Measurements from ENCODE around the gene CRAMP1. TPM values are rescaled to one million over a fixed set of nuclear protein-coding genes. Genes with fewer than 3 reads are reported as not detected.

The CRAMP1 gene
- total and polyA plus RNA-seq, 2 donors (not counting 3 experiments of a cell fraction or from before 2014, with no cell fraction given) = 21.5 to 30.8 TPM

GRCh38 chr16:1674751-1675664 lies 62.8 kb downstream of the CRAMP1 start:
- no peaks in the 10 kb centered on the region for H3K9me1 ChIP-seq (replicated peaks; ENCODE audit: control insufficient read depth, extremely low read depth, insufficient read depth, low read length)
- no peak overlapping the region for H3K9ac ChIP-seq (replicated peaks; ENCODE audit: extremely low read depth, insufficient read depth, low read length)
- no peak overlapping the region for H3K4me3 ChIP-seq (replicated peaks in 1 of 3; ENCODE audit: insufficient read depth in 1 of 3, low read depth in 1 of 3, low read length in 3 of 3)
- no peak overlapping the region for H2AFZ ChIP-seq (ENCODE audit: low read depth, low read length)
- dilution Hi-C loops (cut with MboI; ENCODE audit: extremely low pct_ligation_motif_present, low sequenced_read_pairs) (no loop called here), intact Hi-C loops (cut with micrococcal nuclease) (no loop called here)
- no TSS peak for BruUV-seq (replicated peaks)
- no peak for TF ChIP-seq JUN (IDR thresholded peaks at IDR 0.05; ENCODE audit: borderline replicate concordance, insufficient read depth, insufficient read length, low read depth)
- H4K20me1 ChIP-seq (replicated peaks; ENCODE audit: control insufficient read depth, extremely low read depth, insufficient read depth, low read length) = no peaks in the 10 kb centered on the region
- no peak overlapping the region for H3K27ac ChIP-seq (ENCODE audit: insufficient read depth, low read depth, low read length)
- no peak for DNase-seq (ENCODE audit: low read depth, low spot score)
- POLR2A ChIA-PET = no interaction called here
- no peak overlapping the region for H3K4me2 ChIP-seq (ENCODE audit: insufficient read depth, low read length)
- FAIRE-seq = peak; percentile 64
- peaks cover 12% of the 10 kb centered on the region for H3K4me1 ChIP-seq (ENCODE audit: control insufficient read depth, extremely low read depth, insufficient read depth, low read length)
- peaks cover 9 to 44% of the 10 kb centered on the region in 2 experiments for H3K36me3 ChIP-seq (ENCODE audit: control insufficient read depth in 2 of 2, extremely low read depth in 1 of 2, insufficient read depth in 2 of 2, low read length in 2 of 2)
- no peaks in the 10 kb centered on the region for H3K27me3 ChIP-seq (ENCODE audit: control insufficient read depth in 2 of 2, insufficient read depth in 2 of 2, low read length in 2 of 2)
- H3K9me3 ChIP-seq (replicated peaks; ENCODE audit: control insufficient read depth, insufficient read depth, low read length) = no peaks in the 10 kb centered on the region
- H3K79me2 ChIP-seq (ENCODE audit: control insufficient read depth, insufficient read depth, low read length) = peaks cover 17% of the 10 kb centered on the region
- CTCF ChIA-PET = interaction anchor here (0.7 to 5.9 kb wide), 3 partner anchors 9 to 180 kb away, joined by 4 to 52 read pairs (median 6); partner anchors contain the start of gene MAPK8IP3

GRCh38 chr16:1676661-1677060 lies 64.5 kb downstream of the CRAMP1 start:
- dilution Hi-C loops (cut with MboI; ENCODE audit: extremely low pct_ligation_motif_present, low sequenced_read_pairs) = no loop called here
- no peaks in the 10 kb centered on the region for H3K9me3 ChIP-seq (replicated peaks; ENCODE audit: control insufficient read depth, insufficient read depth, low read length)

More at GRCh38 chr16:1676661-1677060, 64.5 kb downstream of the CRAMP1 start:
- no peaks in the 10 kb centered on the region for H3K27me3 ChIP-seq (ENCODE audit: control insufficient read depth in 2 of 2, insufficient read depth in 2 of 2, low read length in 2 of 2)
- H3K36me3 ChIP-seq (ENCODE audit: control insufficient read depth in 2 of 2, extremely low read depth in 1 of 2, insufficient read depth in 2 of 2, low read length in 2 of 2) = peaks cover 4 to 30% of the 10 kb centered on the region in 2 experiments
- H3K79me2 ChIP-seq (ENCODE audit: control insufficient read depth, insufficient read depth, low read length) = peaks cover 34% of the 10 kb centered on the region
- CTCF ChIA-PET = interaction anchor here (5.9 kb wide), 1 partner anchor 30 kb away, joined by 52 read pairs; the partner anchor contains the start of gene MAPK8IP3
- H3K4me1 ChIP-seq (ENCODE audit: control insufficient read depth, extremely low read depth, insufficient read depth, low read length) = peaks cover 12% of the 10 kb centered on the region
- no peak overlapping the region for H3K9ac ChIP-seq (replicated peaks; ENCODE audit: extremely low read depth, insufficient read depth, low read length)
- no peaks in the 10 kb centered on the region for H4K20me1 ChIP-seq (replicated peaks; ENCODE audit: control insufficient read depth, extremely low read depth, insufficient read depth, low read length)
- no peak for TF ChIP-seq JUN (IDR thresholded peaks at IDR 0.05; ENCODE audit: borderline replicate concordance, insufficient read depth, insufficient read length, low read depth)
- TF ChIP-seq POLR2AphosphoS5 (IDR thresholded peaks at IDR 0.05; ENCODE audit: insufficient read depth, low read depth, low read length) = no peak
- TF ChIP-seq CTCF (IDR thresholded peaks at IDR 0.05; ENCODE audit: extremely low read depth in 1 of 2, insufficient read depth in 1 of 2, low read depth in 1 of 2, low read length in 2 of 2) = no peak
- no peak for TF ChIP-seq MYC (IDR thresholded peaks at IDR 0.05; ENCODE audit: low read depth, low read length)
- TF ChIP-seq FOS (IDR thresholded peaks at IDR 0.05; ENCODE audit: borderline replicate concordance, insufficient read depth, low read length) = no peak
- TF ChIP-seq MAX (IDR thresholded peaks at IDR 0.05; ENCODE audit: insufficient read depth, insufficient read length) = no peak
- intact Hi-C loops (cut with micrococcal nuclease) = no loop called here
- H2AFZ ChIP-seq (ENCODE audit: low read depth, low read length) = no peak overlapping the region
- FAIRE-seq (no peak), DNase-seq (ENCODE audit: low read depth, low spot score) (no peak)
- no TSS peak for BruUV-seq (replicated peaks)
- no peak overlapping the region for H3K4me2 ChIP-seq (ENCODE audit: insufficient read depth, low read length)
- H3K27ac ChIP-seq (ENCODE audit: insufficient read depth, low read depth, low read length) = no peak overlapping the region
- H3K4me3 ChIP-seq (replicated peaks in 1 of 3; ENCODE audit: insufficient read depth in 1 of 3, low read depth in 1 of 3, low read length in 3 of 3) = no peak overlapping the region
- no peaks in the 10 kb centered on the region for H3K9me1 ChIP-seq (replicated peaks; ENCODE audit: control insufficient read depth, extremely low read depth, insufficient read depth, low read length)
- POLR2A ChIA-PET = no interaction called here
